NCI-H82 (cell line): Measurements from ENCODE around the gene GGNBP2.
"Not testable (repeated sequence)": the region's sequence is repeated elsewhere in the genome, so short reads cannot be mapped to it uniquely, and the experiment has no call there.

Source experiments
- DNase-seq: peaks from one replicate; lab custom pipeline; 2025; lab: John Stamatoyannopoulos, UW

GGNBP2 gene

GRCh38 chr17:36544307-36545076, at the start of gene GGNBP2:
TSS of gene GGNBP2 (plus strand) at chr17:36544919. CDS start at chr17:36545725, 806 bp downstream.
- peak; percentile 94 for DNase-seq

- DNase-seq = no peak
Observed at GRCh38 chr17:36495076-36495578, 49.6 kb upstream of the GGNBP2 start.

GRCh38 chr17:36496018-36496789, 48.5 kb upstream of the GGNBP2 start:
- DNase-seq = peak; percentile 44

GRCh38 chr17:36498155-36498554, 46.6 kb upstream of the GGNBP2 start:
- DNase-seq = no peak

- no peak for DNase-seq
Observed at GRCh38 chr17:36498560-36499300, 46.0 kb upstream of the GGNBP2 start.

GRCh38 chr17:36500745-36501225, 43.9 kb upstream of the GGNBP2 start:
- no peak for DNase-seq

- no peak for DNase-seq
Observed at GRCh38 chr17:36501351-36501750, 43.4 kb upstream of the GGNBP2 start.

- DNase-seq = no peak
Observed at GRCh38 chr17:36501963-36502362, 42.8 kb upstream of the GGNBP2 start.

- no peak for DNase-seq
Observed at GRCh38 chr17:36503456-36504155, 41.1 kb upstream of the GGNBP2 start.

- DNase-seq = no peak
Observed at GRCh38 chr17:36504156-36504545, 40.6 kb upstream of the GGNBP2 start.

GRCh38 chr17:36505171-36505570, 39.5 kb upstream of the GGNBP2 start:
- no peak for DNase-seq

- no peak for DNase-seq
Observed at GRCh38 chr17:36506249-36506826, 38.4 kb upstream of the GGNBP2 start.

GRCh38 chr17:36506831-36507230, 37.9 kb upstream of the GGNBP2 start:
- DNase-seq = no peak

- DNase-seq = no peak
Observed at GRCh38 chr17:36507266-36507665, 37.5 kb upstream of the GGNBP2 start.

- not testable (repeated sequence) for DNase-seq
Observed at GRCh38 chr17:36508439-36508838, 36.3 kb upstream of the GGNBP2 start.

- DNase-seq = no peak
Observed at GRCh38 chr17:36509272-36509985, 35.3 kb upstream of the GGNBP2 start.

GRCh38 chr17:36510636-36511035, 34.1 kb upstream of the GGNBP2 start:
- no peak for DNase-seq

- DNase-seq = no peak
Observed at GRCh38 chr17:36511216-36511615, 33.5 kb upstream of the GGNBP2 start.

- no peak for DNase-seq
Observed at GRCh38 chr17:36512641-36513040, 32.1 kb upstream of the GGNBP2 start.

GRCh38 chr17:36514856-36515255, 29.9 kb upstream of the GGNBP2 start:
- no peak for DNase-seq

- no peak for DNase-seq
Observed at GRCh38 chr17:36515837-36516236, 28.9 kb upstream of the GGNBP2 start.
